Loucy (cell line): ENCODE measurements around the gene MOB1B.

Experiments
- H2AFZ ChIP-seq: fragments of 200-600 bp; sonication (generic); 2 replicates; pipeline ENCODE4 v1.6.0; 2016; ENCODE audit warnings: antibody characterized with exemption, mild to moderate bottlenecking, low read length, moderate library complexity
- H3F3A ChIP-seq: fragments of 200-600 bp; 2 replicates; pipeline ENCODE4 v1.6.0; 2016; ENCODE audit warnings: antibody characterized with exemption, low read depth, mild to moderate bottlenecking
- H3K27me3 ChIP-seq: fragments of 200-600 bp; sonication (generic); 2 replicates; pipeline ENCODE4 v1.6.1; 2014; ENCODE audit warnings: low read length, mild to moderate bottlenecking; ENCODE audit not compliant: insufficient read depth, poor library complexity, severe bottlenecking
- H3K36me3 ChIP-seq: fragments of 200-600 bp; sonication (generic); 2 replicates; pipeline ENCODE4 v1.6.1; 2016; ENCODE audit warnings: low read length; ENCODE audit not compliant: insufficient read depth
- H3K4me1 ChIP-seq: fragments of 200-600 bp; sonication (generic); 2 replicates; pipeline ENCODE4 v1.5.1; 2014; ENCODE audit warnings: low read length, mild to moderate bottlenecking; ENCODE audit not compliant: insufficient read depth, poor library complexity, severe bottlenecking
- H3K4me2 ChIP-seq: fragments of 200-600 bp; sonication (generic); 2 replicates; pipeline ENCODE4 v1.6.0; 2014; ENCODE audit warnings: antibody characterized with exemption, low read length, low read depth, mild to moderate bottlenecking; ENCODE audit not compliant: poor library complexity, severe bottlenecking
- H3K4me3 ChIP-seq: fragments of 200-600 bp; sonication (generic); 2 replicates; pipeline ENCODE4 v1.5.1; 2014; ENCODE audit warnings: low read length, mild to moderate bottlenecking, mixed read lengths; ENCODE audit not compliant: poor library complexity, severe bottlenecking
- H3K79me2 ChIP-seq: fragments of 200-600 bp; sonication (generic); 2 replicates; pipeline ENCODE4 v1.6.1; 2014; ENCODE audit warnings: low read length; ENCODE audit not compliant: insufficient read depth
- H3K9ac ChIP-seq: fragments of 200-600 bp; sonication (generic); 2 replicates; pipeline ENCODE4 v1.6.0; 2014; ENCODE audit warnings: mild to moderate bottlenecking, low read depth, low read length, moderate library complexity; ENCODE audit not compliant: poor library complexity, severe bottlenecking
- H3K9me2 ChIP-seq: fragments of 200-600 bp; sonication (generic); replicated peaks from 2 replicates; pipeline ENCODE4 v1.6.1; 2016; ENCODE audit warnings: low read depth, low read length, mixed read lengths
- H3K9me3 ChIP-seq: fragments of 200-600 bp; sonication (generic); 2 replicates; pipeline ENCODE4 v1.6.1; 2014; ENCODE audit warnings: mild to moderate bottlenecking, antibody characterized with exemption, low read length, low read depth; ENCODE audit not compliant: insufficient read depth
- H4K20me1 ChIP-seq: fragments of 200-600 bp; sonication (generic); 2 replicates; pipeline ENCODE4 v1.6.0; 2014; ENCODE audit warnings: antibody characterized with exemption, low read length, mild to moderate bottlenecking; ENCODE audit not compliant: insufficient read depth, poor library complexity, severe bottlenecking
- CTCF ChIP-seq: fragments of 200-600 bp; sonication (generic); conservative IDR thresholded peaks from 2 replicates; pipeline ENCODE4 v1.5.1; 2014; ENCODE audit warnings: mild to moderate bottlenecking, antibody characterized with exemption, low read length
- EZH2phosphoT487 ChIP-seq: fragments of 200-600 bp; IDR thresholded peaks from 2 replicates; pipeline ENCODE4 v1.6.1; 2018; ENCODE audit warnings: antibody characterized with exemption, mild to moderate bottlenecking, moderate library complexity, borderline replicate concordance

MOB1B gene

GRCh38 chr4:70901607-70901983, 574 bp upstream of the MOB1B start:
- Histone ChIP-seq H3K9ac (peak overlapping the region; percentile 81), H3K27me3 (peaks cover 4% of the 10 kb centered on the region), H3F3A (no peaks in the 10 kb centered on the region), H3K36me3 (no peaks in the 10 kb centered on the region), H3K9me2 (no peaks in the 10 kb centered on the region), H2AFZ (peak overlapping the region; percentile 99), H3K79me2 (peaks cover 44% of the 10 kb centered on the region), H3K9me3 (no peaks in the 10 kb centered on the region), H3K4me3 (peak overlapping the region; percentile 92), H3K4me2 (peak overlapping the region; percentile 80), H3K4me1 (peaks cover 35% of the 10 kb centered on the region), H4K20me1 (peaks cover 29% of the 10 kb centered on the region)
- TF ChIP-seq EZH2phosphoT487 (no peak), CTCF (no peak)

DNA sequence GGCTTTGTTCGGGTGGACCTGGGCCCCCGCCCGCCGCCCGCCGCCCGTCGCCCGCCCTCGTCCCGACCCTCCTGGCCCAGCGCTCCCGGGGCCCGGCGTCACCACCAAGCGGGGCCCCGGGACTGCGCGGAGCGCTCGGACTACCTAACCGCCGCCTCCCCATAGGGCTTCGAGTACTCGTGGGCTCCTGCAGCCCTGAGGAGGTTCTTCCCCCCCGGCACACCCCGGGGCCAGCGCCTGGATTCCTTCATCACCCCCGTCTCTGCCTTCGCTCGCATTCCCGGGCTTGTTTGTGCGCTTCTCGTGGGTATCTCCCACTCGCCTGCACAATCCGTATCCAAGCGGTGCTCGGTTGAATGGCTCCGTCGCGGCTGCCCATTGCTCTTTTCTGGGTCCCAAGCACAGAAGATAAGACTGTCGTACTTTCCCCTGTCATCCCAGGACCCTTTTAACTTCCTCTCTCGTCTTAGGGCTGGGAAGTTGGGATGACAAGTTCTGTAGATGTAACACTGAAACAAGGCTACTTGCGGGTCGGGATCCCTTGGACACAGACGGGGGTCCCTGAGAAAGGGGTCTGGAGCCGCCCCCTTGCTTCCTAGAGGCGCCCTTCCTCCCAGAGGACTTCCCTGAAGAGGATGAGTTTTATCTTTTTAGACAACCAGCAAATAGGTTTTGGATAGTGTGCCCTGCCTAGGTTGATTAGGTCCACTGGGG, 565 bp downstream of the MOB1B start:
- peak overlapping the region; percentile 81 for H3K9ac ChIP-seq
- peak overlapping the region; percentile 92 for H3K4me3 ChIP-seq
- H3F3A ChIP-seq, result no peaks in the 10 kb centered on the region
- no peak for TF ChIP-seq CTCF
- no peak for TF ChIP-seq EZH2phosphoT487
- H3K4me2 ChIP-seq, result peak overlapping the region; percentile 92
- peaks cover 45% of the 10 kb centered on the region for H3K4me1 ChIP-seq
- no peaks in the 10 kb centered on the region for H3K36me3 ChIP-seq
- no peaks in the 10 kb centered on the region for H3K9me3 ChIP-seq
- H3K79me2 ChIP-seq, result peaks cover 55% of the 10 kb centered on the region
- H3K9me2 ChIP-seq, result no peaks in the 10 kb centered on the region
- H3K27me3 ChIP-seq, result peaks cover 4% of the 10 kb centered on the region
- H4K20me1 ChIP-seq, result peaks cover 37% of the 10 kb centered on the region
- H2AFZ ChIP-seq, result peak overlapping the region; percentile 99

DNA sequence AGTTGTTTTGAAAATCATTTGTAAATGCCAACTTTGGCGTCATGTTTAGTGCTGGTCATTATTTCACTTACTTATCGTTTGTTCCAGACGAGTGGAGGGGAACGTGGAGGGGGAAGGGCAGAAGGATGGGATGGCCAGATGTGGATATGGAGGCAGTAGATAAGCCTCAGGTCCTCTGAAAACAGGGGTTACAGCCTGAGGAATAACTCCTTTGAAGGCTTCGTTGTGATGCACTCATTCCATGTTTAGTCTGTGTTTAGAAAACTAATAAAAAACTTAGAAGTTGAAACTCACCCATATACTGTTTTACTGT, 1.1 kb downstream of the MOB1B start:
- no peak for TF ChIP-seq EZH2phosphoT487
- TF ChIP-seq CTCF, result no peak
- H3K79me2 ChIP-seq, result peaks cover 58% of the 10 kb centered on the region
- peaks cover 45% of the 10 kb centered on the region for H3K4me1 ChIP-seq

More for the DNA sequence above, 1.1 kb downstream of the MOB1B start:
- Histone ChIP-seq H3K27me3 (peaks cover 4% of the 10 kb centered on the region), H2AFZ (peak overlapping the region; percentile 99; the same call in 1 of the 2 replicates), H3K9me3 (no peaks in the 10 kb centered on the region), H3F3A (no peaks in the 10 kb centered on the region), H3K9ac (peak overlapping the region; percentile 81), H3K36me3 (no peaks in the 10 kb centered on the region), H3K4me3 (peak overlapping the region; percentile 92), H3K9me2 (no peaks in the 10 kb centered on the region), H4K20me1 (peaks cover 37% of the 10 kb centered on the region), H3K4me2 (peak overlapping the region; percentile 92)
